HG02623 (cell line): ENCODE results near the gene WSCD2.

Experiments used
- ATAC-seq: cut with Tn5 transposase; IDR thresholded peaks from one replicate; pipeline ENCODE4 v1.9.1; 2021; ENCODE audit warnings: moderate library complexity; ENCODE audit not compliant: unreplicated experiment

The WSCD2 gene

GRCh38 chr12:108129017-108129812 lies at the start of gene WSCD2:
TSS of gene WSCD2 (plus strand) at chr12:108129288. CDS start at chr12:108195833, 66,545 bp downstream.
- ATAC-seq, result no peak

- ATAC-seq, result no peak
Observed at GRCh38 chr12:108079721-108080120, 49.4 kb upstream of the WSCD2 start.

GRCh38 chr12:108080363-108080762 lies 48.7 kb upstream of the WSCD2 start:
- no peak for ATAC-seq

- ATAC-seq, result no peak
Observed at GRCh38 chr12:108082485-108082884, 46.6 kb upstream of the WSCD2 start.

GRCh38 chr12:108087900-108088299 lies 41.2 kb upstream of the WSCD2 start:
- no peak for ATAC-seq

GRCh38 chr12:108090107-108090899 lies 38.8 kb upstream of the WSCD2 start:
- no peak for ATAC-seq

GRCh38 chr12:108090932-108091678 lies 38.0 kb upstream of the WSCD2 start:
- ATAC-seq, result no peak

GRCh38 chr12:108091679-108092051 lies 37.4 kb upstream of the WSCD2 start:
- ATAC-seq, result no peak

GRCh38 chr12:108093209-108093608 lies 35.9 kb upstream of the WSCD2 start:
- no peak for ATAC-seq

- ATAC-seq, result no peak
Observed at GRCh38 chr12:108094056-108094649, 34.9 kb upstream of the WSCD2 start.

GRCh38 chr12:108097160-108097911 lies 31.8 kb upstream of the WSCD2 start:
- no peak for ATAC-seq

GRCh38 chr12:108098374-108098773 lies 30.7 kb upstream of the WSCD2 start:
- no peak for ATAC-seq

- ATAC-seq, result no peak
Observed at GRCh38 chr12:108099073-108099472, 30.0 kb upstream of the WSCD2 start.

GRCh38 chr12:108099778-108100489 lies 29.2 kb upstream of the WSCD2 start:
- ATAC-seq, result no peak

- no peak for ATAC-seq
Observed at GRCh38 chr12:108101605-108102175, 27.4 kb upstream of the WSCD2 start.

- no peak for ATAC-seq
Observed at GRCh38 chr12:108102363-108102762, 26.7 kb upstream of the WSCD2 start.

GRCh38 chr12:108103087-108103486 lies 26.0 kb upstream of the WSCD2 start:
- no peak for ATAC-seq

- no peak for ATAC-seq
Observed at GRCh38 chr12:108103517-108103916, 25.6 kb upstream of the WSCD2 start.

GRCh38 chr12:108104657-108105056 lies 24.4 kb upstream of the WSCD2 start:
- no peak for ATAC-seq
